HEK293 (cell line): ENCODE measurements around the gene ZNF578.
"Not testable (repeated sequence)": the region's sequence is repeated elsewhere in the genome, so short reads cannot be mapped to it uniquely, and the experiment has no call there.

Experiments
- CTCF ChIA-PET: fragments of 350-600 bp; formaldehyde crosslinking; extraction: SDS; loops from one replicate; lab custom pipeline; 2021; ENCODE audit warnings: antibody characterized with exemption; lab: Yijun Ruan, JAX
- POLR2A ChIA-PET: fragments of 300-600 bp; formaldehyde crosslinking; extraction: SDS; loops from one replicate; lab custom pipeline; 2020; ENCODE audit warnings: antibody characterized with exemption, inconsistent platforms; lab: Yijun Ruan, JAX
- H3K27ac ChIP-seq: fragments of 200-500 bp; sonication (Bioruptor generic); 2 replicates; pipeline ENCODE4 v1.5.1; 2014; ENCODE audit warnings: low read depth, low read length, control low read depth, inconsistent platforms; ENCODE audit errors: extremely low read depth
- H3K36me3 ChIP-seq, 2 experiments: fragments of 200-500 bp in 1 of 2; sonication (Bioruptor generic) in 1 of 2; 1 replicate in 1 of 2; 2 replicates in 1 of 2; pipeline ENCODE4 v1.5.1; 2014 to 2017; ENCODE audit warnings: inconsistent platforms in 2 of 2, low read length in 2 of 2; ENCODE audit not compliant: control insufficient read depth in 2 of 2, insufficient read depth in 1 of 2
- H3K4me1 ChIP-seq: fragments of 200-500 bp; sonication (Bioruptor generic); 2 replicates; pipeline ENCODE4 v1.5.1; 2014; ENCODE audit warnings: mild to moderate bottlenecking, low read length, inconsistent platforms; ENCODE audit not compliant: control insufficient read depth, insufficient read depth
- H3K4me3 ChIP-seq: 2 replicates; pipeline ENCODE4 v1.5.1; 2011; ENCODE audit warnings: low read depth, mild to moderate bottlenecking, control low read depth, low read length, moderate library complexity
- H3K9me3 ChIP-seq: fragments of 200-500 bp; sonication (Bioruptor generic); 2 replicates; pipeline ENCODE4 v1.5.1; 2014; ENCODE audit warnings: low read depth, low read length, inconsistent platforms; ENCODE audit not compliant: control insufficient read depth, insufficient read depth
- SCRT2 ChIP-seq: fragments of 450-650 bp; formaldehyde crosslinking; IDR thresholded peaks from 2 replicates; pipeline ENCODE4 v1.5.1; 2016; ENCODE audit warnings: missing biosample characterization, missing genetic modification characterization
- ZNF202 ChIP-seq: fragments of 450-650 bp; formaldehyde crosslinking; IDR thresholded peaks from 2 replicates; pipeline ENCODE4 v1.5.1; 2016; ENCODE audit warnings: missing biosample characterization, missing genetic modification characterization, borderline replicate concordance
- ZNF214 ChIP-seq: fragments of 450-650 bp; formaldehyde crosslinking; IDR thresholded peaks from 2 replicates; pipeline ENCODE4 v1.5.1; 2017; ENCODE audit warnings: missing biosample characterization, mild to moderate bottlenecking, missing genetic modification characterization, borderline replicate concordance
- ZNF335 ChIP-seq: fragments of 450-650 bp; formaldehyde crosslinking; conservative IDR thresholded peaks from 2 replicates; pipeline ENCODE4 v1.5.1; 2016; ENCODE audit warnings: missing biosample characterization, missing genetic modification characterization
- ZNF423 ChIP-seq: fragments of 450-650 bp; formaldehyde crosslinking; IDR thresholded peaks from 2 replicates; pipeline ENCODE4 v1.5.1; 2016; ENCODE audit warnings: missing biosample characterization, missing genetic modification characterization
- ZNF571 ChIP-seq: fragments of 450-650 bp; formaldehyde crosslinking; IDR thresholded peaks from 2 replicates; pipeline ENCODE4 v1.5.0; 2017; ENCODE audit warnings: missing biosample characterization, missing genetic modification characterization
- ZNF621 ChIP-seq: fragments of 450-650 bp; formaldehyde crosslinking; IDR thresholded peaks from 2 replicates; pipeline ENCODE4 v1.5.1; 2017; ENCODE audit warnings: missing biosample characterization, missing genetic modification characterization
- ZNF677 ChIP-seq: fragments of 450-650 bp; IDR thresholded peaks from 2 replicates; pipeline ENCODE4 v1.5.0; 2018; ENCODE audit warnings: missing biosample characterization, mild to moderate bottlenecking, missing genetic modification characterization, moderate library complexity
- ZNF792 ChIP-seq: fragments of 450-650 bp; formaldehyde crosslinking; IDR thresholded peaks from 2 replicates; pipeline ENCODE4 v1.5.1; 2016; ENCODE audit warnings: missing biosample characterization, missing genetic modification characterization
- ZSCAN23 ChIP-seq: fragments of 450-650 bp; formaldehyde crosslinking; IDR thresholded peaks from 2 replicates; pipeline ENCODE4 v1.5.1; 2016; ENCODE audit warnings: missing biosample characterization, missing genetic modification characterization
- TF ChIP-seq, protein P1 (sequence below): fragments of 450-650 bp; formaldehyde crosslinking; IDR thresholded peaks from 2 replicates; pipeline ENCODE4 v1.5.1; 2016; ENCODE audit warnings: missing biosample characterization, missing genetic modification characterization
- TF ChIP-seq, protein P2 (sequence below): fragments of 450-650 bp; formaldehyde crosslinking; IDR thresholded peaks from 2 replicates; pipeline ENCODE4 v1.5.1; 2016; ENCODE audit warnings: missing biosample characterization, missing genetic modification characterization
- TF ChIP-seq, protein P3 (sequence below): fragments of 450-650 bp; formaldehyde crosslinking; IDR thresholded peaks from 2 replicates; pipeline ENCODE4 v1.5.1; 2017; ENCODE audit warnings: missing biosample characterization, missing genetic modification characterization

Gene ZNF578

DNA sequence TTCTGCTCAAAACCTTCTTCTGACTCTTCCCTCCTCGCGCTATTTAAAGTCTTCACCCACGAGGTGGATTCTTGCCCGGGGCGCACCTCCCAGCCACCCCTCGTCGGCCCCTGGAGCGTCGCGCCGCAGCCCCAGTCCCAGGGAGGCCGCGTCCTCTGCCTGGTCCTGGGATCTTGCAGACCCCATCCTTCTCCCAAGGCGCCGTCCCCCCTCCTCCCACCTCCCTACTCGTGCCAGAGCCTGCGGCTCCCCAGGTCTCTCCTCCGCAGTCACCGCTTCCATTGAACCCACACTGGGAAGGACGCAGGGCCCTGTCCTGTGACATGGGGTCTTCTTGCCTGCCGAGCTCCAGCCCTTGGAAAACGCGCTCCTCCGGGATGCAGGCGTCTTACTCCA, 74.6 kb downstream of the ZNF578 start:
- H3K4me1 ChIP-seq, result no peaks in the 10 kb centered on the region
- CTCF ChIA-PET, result no interaction called here
- no peaks in the 10 kb centered on the region for H3K9me3 ChIP-seq
- POLR2A ChIA-PET, result interaction anchor here (0.5 kb wide), 1 partner anchor 206 kb away, joined by 4 read pairs; no protein-coding TSS in a partner anchor
- H3K4me3 ChIP-seq, result peak overlapping the region; percentile 78
- H3K36me3 ChIP-seq, result peaks cover 0 to 3% of the 10 kb centered on the region in 2 experiments; a peak in 1 of 3 replicates
- no peak overlapping the region for H3K27ac ChIP-seq
- no peak for TF ChIP-seq ZNF571 (tag by site-specific recombination)
- TF ChIP-seq ZNF335 (tag by site-specific recombination), result peak; percentile 4
- TF ChIP-seq, all 188 proteins: peak for 1

GRCh38 chr19:52532480-52532879, 79.1 kb downstream of the ZNF578 start:
- ChIA-PET POLR2A (no interaction called here), CTCF (no interaction called here)
- H3K4me3 ChIP-seq, result no peak overlapping the region
- no peaks in the 10 kb centered on the region for H3K9me3 ChIP-seq
- H3K36me3 ChIP-seq, result peaks cover 0 to 19% of the 10 kb centered on the region in 2 experiments; a peak in 1 of 3 replicates
- H3K4me1 ChIP-seq, result no peaks in the 10 kb centered on the region
- no peak overlapping the region for H3K27ac ChIP-seq
- no peak for TF ChIP-seq ZNF677 (tag by site-specific recombination)
- no peak for TF ChIP-seq ZNF792
- TF ChIP-seq, all 188 proteins: peak for 0

- peaks cover 0 to 19% of the 10 kb centered on the region in 2 experiments; a peak in 1 of 3 replicates for H3K36me3 ChIP-seq
- no peak overlapping the region for H3K4me3 ChIP-seq
- CTCF ChIA-PET, result no interaction called here
- TF ChIP-seq ZSCAN23 (tag by site-specific recombination) (no peak), ZNF621 (tag by site-specific recombination) (no peak)
- TF ChIP-seq, protein P1, sequence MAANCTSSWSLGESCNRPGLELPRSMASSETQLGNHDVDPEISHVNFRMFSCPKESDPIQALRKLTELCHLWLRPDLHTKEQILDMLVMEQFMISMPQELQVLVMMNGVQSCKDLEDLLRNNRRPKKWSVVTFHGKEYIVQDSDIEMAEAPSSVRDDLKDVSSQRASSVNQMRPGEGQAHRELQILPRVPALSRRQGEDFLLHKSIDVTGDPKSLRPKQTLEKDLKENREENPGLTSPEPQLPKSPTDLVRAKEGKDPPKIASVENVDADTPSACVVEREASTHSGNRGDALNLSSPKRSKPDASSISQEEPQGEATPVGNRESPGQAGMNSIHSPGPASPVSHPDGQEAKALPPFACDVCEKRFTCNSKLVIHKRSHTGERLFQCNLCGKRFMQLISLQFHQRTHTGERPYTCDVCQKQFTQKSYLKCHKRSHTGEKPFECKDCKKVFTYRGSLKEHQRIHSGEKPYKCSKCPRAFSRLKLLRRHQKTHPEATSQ (tag by site-specific recombination), result no peak
- H3K4me1 ChIP-seq, result no peaks in the 10 kb centered on the region
- H3K9me3 ChIP-seq, result no peaks in the 10 kb centered on the region
- POLR2A ChIA-PET, result no interaction called here
- no peak overlapping the region for H3K27ac ChIP-seq
Measured at GRCh38 chr19:52533901-52534300, 80.5 kb downstream of the ZNF578 start.

DNA sequence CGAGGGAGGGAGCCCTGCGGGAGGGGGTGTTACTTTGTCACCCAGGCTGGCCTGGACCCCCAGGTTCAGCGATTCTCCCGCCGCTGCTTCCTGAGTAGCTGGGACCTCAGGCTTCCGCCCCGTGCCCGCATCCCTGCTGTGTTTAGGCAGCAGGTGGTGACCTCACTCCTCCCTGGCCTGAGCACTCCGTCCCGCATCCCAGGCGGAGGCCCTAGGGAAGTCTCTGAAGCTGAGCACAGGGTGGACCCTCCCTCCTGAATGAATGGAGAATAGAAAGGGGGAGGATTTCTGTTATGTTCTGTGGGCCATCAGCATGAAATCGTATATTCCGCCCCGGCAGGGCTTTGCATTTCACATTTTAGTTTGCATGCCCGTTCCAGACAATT, 82.0 kb downstream of the ZNF578 start:
- POLR2A ChIA-PET, CTCF ChIA-PET, H3K27ac ChIP-seq, H3K4me3 ChIP-seq, H3K4me1 ChIP-seq, H3K9me3 ChIP-seq: not testable (repeated sequence)
- peaks cover 0 to 19% of the 10 kb centered on the region in 2 experiments; a peak in 1 of 3 replicates for H3K36me3 ChIP-seq

GRCh38 chr19:52535771-52536447, 82.6 kb downstream of the ZNF578 start:
- H3K27ac ChIP-seq, result no peak overlapping the region
- H3K36me3 ChIP-seq, result peaks cover 0 to 19% of the 10 kb centered on the region in 2 experiments; a peak in 1 of 3 replicates
- POLR2A ChIA-PET, result no interaction called here
- no peaks in the 10 kb centered on the region for H3K4me1 ChIP-seq
- H3K9me3 ChIP-seq, result no peaks in the 10 kb centered on the region
- CTCF ChIA-PET, result no interaction called here
- peak overlapping the region; percentile 11 for H3K4me3 ChIP-seq
- no peak for TF ChIP-seq SCRT2 (tag by site-specific recombination)
- TF ChIP-seq, protein P2, sequence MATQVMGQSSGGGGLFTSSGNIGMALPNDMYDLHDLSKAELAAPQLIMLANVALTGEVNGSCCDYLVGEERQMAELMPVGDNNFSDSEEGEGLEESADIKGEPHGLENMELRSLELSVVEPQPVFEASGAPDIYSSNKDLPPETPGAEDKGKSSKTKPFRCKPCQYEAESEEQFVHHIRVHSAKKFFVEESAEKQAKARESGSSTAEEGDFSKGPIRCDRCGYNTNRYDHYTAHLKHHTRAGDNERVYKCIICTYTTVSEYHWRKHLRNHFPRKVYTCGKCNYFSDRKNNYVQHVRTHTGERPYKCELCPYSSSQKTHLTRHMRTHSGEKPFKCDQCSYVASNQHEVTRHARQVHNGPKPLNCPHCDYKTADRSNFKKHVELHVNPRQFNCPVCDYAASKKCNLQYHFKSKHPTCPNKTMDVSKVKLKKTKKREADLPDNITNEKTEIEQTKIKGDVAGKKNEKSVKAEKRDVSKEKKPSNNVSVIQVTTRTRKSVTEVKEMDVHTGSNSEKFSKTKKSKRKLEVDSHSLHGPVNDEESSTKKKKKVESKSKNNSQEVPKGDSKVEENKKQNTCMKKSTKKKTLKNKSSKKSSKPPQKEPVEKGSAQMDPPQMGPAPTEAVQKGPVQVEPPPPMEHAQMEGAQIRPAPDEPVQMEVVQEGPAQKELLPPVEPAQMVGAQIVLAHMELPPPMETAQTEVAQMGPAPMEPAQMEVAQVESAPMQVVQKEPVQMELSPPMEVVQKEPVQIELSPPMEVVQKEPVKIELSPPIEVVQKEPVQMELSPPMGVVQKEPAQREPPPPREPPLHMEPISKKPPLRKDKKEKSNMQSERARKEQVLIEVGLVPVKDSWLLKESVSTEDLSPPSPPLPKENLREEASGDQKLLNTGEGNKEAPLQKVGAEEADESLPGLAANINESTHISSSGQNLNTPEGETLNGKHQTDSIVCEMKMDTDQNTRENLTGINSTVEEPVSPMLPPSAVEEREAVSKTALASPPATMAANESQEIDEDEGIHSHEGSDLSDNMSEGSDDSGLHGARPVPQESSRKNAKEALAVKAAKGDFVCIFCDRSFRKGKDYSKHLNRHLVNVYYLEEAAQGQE (tag by site-specific recombination), result no peak
- TF ChIP-seq ZNF214 (tag by site-specific recombination), result no peak
- TF ChIP-seq ZNF423 (tag by site-specific recombination), result no peak
- no peak for TF ChIP-seq ZNF202 (tag by site-specific recombination)
- TF ChIP-seq, protein P3, sequence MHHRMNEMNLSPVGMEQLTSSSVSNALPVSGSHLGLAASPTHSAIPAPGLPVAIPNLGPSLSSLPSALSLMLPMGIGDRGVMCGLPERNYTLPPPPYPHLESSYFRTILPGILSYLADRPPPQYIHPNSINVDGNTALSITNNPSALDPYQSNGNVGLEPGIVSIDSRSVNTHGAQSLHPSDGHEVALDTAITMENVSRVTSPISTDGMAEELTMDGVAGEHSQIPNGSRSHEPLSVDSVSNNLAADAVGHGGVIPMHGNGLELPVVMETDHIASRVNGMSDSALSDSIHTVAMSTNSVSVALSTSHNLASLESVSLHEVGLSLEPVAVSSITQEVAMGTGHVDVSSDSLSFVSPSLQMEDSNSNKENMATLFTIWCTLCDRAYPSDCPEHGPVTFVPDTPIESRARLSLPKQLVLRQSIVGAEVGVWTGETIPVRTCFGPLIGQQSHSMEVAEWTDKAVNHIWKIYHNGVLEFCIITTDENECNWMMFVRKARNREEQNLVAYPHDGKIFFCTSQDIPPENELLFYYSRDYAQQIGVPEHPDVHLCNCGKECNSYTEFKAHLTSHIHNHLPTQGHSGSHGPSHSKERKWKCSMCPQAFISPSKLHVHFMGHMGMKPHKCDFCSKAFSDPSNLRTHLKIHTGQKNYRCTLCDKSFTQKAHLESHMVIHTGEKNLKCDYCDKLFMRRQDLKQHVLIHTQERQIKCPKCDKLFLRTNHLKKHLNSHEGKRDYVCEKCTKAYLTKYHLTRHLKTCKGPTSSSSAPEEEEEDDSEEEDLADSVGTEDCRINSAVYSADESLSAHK (tag by site-specific recombination), result no peak
